NB4 (cell line): ENCODE data around the gene MAG.
"Not testable (repeated sequence)": the region's sequence is repeated elsewhere in the genome, so short reads cannot be mapped to it uniquely, and the experiment has no call there.

ENCODE experiments used
- DNase-seq: peaks from one replicate; pipeline ENCODE4 v3.0.0; 2010; ENCODE audit warnings: low read depth
- H3K4me3 ChIP-seq: one replicate; pipeline ENCODE4 v1.5.1; 2011; ENCODE audit warnings: mild to moderate bottlenecking, low read depth, low read length, moderate library complexity
- CTCF ChIP-seq: IDR thresholded peaks from one replicate; pipeline ENCODE4 v1.5.1; 2012; ENCODE audit warnings: low read depth, low read length
- MAX ChIP-seq: IDR thresholded peaks from 2 replicates; pipeline ENCODE4 v1.6.1; 2011; ENCODE audit warnings: low read depth, low read length
- MYC ChIP-seq: IDR thresholded peaks from 2 replicates; pipeline ENCODE4 v1.6.1; 2011; ENCODE audit warnings: low read depth, low read length
- POLR2A ChIP-seq: IDR thresholded peaks from 2 replicates; pipeline ENCODE4 v1.6.1; 2011; ENCODE audit warnings: mild to moderate bottlenecking; ENCODE audit not compliant: insufficient read length; ENCODE audit errors: extremely low read depth

MAG gene

DNA sequence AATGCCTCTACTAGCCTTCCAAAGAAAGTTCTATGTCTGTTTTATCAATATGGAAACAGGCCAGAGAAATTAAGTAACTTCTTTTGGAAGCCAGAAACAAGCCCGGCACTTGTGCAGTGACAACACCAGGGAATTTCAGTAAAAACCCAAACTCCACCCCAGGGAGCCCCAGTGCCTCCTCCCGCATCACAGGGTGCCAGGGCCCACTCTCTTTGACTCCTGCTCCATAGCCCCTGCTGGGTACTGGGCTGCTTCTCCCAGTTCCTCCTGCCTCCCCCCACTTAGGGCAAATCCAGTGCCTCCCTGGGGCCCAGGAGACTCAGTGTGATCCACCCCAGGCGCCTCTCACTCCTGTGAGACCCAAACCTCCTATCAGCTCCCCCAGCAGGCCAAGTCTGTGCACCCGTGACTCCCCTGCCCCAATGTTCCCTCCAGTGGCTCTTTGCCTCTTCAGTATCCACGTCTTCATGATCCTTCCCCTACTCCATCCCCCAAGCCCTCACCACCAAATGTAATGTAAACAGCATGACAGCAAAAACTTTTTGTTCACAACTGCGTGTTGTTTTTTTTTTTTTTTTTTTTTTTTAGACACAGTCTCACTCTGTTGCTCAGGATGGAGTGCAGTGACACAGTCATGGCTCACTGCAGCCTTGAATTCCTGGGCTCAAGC, 64.0 kb downstream of the MAG start:
- no peak overlapping the region for H3K4me3 ChIP-seq
- no peak for TF ChIP-seq POLR2A
- TF ChIP-seq MYC = no peak
- no peak for TF ChIP-seq CTCF
- no peak for TF ChIP-seq MAX
- DNase-seq = no peak

DNA sequence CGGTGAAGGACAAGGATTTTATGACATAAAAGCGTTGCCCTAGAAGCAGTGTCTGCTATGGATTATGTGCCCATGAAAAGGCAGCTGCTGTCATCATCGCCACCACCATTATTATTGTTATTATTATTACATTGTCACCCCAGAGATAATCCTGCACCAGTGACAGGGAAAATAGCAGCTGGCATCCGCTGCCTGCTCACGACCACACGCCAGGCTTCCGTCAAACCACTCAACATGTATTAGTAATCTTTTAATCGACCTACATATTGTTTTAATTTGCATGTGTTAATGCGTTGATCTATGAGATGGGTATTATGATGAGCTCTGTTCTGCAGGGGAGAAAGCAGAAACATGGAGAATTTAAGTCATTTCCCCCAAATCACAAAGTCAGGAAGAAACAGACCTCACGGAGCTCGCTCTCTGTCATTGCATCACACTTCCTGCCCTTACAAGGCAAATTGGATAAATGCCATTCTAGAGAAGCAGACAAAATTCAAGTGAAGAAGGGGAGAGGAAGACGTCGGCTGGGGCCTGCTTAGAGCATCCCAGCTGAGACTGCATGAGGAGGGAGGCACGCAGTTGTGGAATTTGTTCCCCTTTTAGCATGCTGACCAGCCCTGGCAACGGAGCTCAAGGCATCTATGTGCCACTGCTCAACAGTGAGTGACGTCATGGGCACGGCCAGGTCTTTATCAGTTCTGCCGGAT, 66.1 kb downstream of the MAG start, which contains the start of gene FFAR3:
TSS of gene FFAR3 (plus strand) at position 594 of the 707 bp plus-strand sequence. CDS start 431 bp downstream, outside the sequence.
- TF ChIP-seq POLR2A (no peak), CTCF (no peak), MAX (no peak), MYC (no peak)
- no peak within 1 kb of the TSS for H3K4me3 ChIP-seq
- peak; percentile 54 for DNase-seq

DNA sequence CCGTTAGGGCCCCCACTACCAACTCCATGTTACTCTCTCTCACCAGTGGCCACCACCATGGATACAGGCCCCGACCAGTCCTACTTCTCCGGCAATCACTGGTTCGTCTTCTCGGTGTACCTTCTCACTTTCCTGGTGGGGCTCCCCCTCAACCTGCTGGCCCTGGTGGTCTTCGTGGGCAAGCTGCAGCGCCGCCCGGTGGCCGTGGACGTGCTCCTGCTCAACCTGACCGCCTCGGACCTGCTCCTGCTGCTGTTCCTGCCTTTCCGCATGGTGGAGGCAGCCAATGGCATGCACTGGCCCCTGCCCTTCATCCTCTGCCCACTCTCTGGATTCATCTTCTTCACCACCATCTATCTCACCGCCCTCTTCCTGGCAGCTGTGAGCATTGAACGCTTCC, 66.9 kb downstream of the MAG start:
- DNase-seq, H3K4me3 ChIP-seq: not testable (repeated sequence)

DNA sequence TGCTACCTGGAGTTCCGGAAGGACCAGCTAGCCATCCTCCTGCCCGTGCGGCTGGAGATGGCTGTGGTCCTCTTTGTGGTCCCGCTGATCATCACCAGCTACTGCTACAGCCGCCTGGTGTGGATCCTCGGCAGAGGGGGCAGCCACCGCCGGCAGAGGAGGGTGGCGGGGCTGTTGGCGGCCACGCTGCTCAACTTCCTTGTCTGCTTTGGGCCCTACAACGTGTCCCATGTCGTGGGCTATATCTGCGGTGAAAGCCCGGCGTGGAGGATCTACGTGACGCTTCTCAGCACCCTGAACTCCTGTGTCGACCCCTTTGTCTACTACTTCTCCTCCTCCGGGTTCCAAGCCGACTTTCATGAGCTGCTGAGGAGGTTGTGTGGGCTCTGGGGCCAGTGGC, 67.4 kb downstream of the MAG start:
- DNase-seq, H3K4me3 ChIP-seq: not testable (repeated sequence)

DNA sequence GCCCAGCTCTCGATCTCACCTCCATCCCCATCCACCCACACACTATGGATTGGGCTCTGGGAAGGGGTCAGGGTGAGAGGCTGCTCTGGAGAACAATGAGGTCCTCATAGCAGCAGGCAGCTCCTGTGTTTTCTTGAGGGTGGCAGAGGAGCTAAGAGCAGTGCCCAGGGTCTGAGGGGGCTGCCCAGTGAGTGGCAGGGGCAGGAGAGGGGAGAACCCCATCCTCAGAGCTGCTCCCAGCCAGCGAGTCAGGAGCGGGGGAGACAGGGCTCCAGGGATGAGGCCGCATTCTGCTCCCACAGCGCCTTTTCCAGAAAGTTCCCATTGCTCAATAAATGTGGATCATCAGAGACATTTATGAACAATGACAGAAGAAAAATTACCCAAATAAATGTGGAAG, 68.1 kb downstream of the MAG start:
- H3K4me3 ChIP-seq, DNase-seq: not testable (repeated sequence)

GRCh38 chr19:35360880-35361420, 69.0 kb downstream of the MAG start:
- no peak for DNase-seq
- no peak overlapping the region for H3K4me3 ChIP-seq
- TF ChIP-seq MAX (no peak), CTCF (no peak), POLR2A (no peak), MYC (no peak)

GRCh38 chr19:35362261-35363000, 70.5 kb downstream of the MAG start:
- H3K4me3 ChIP-seq = no peak overlapping the region
- TF ChIP-seq MYC (no peak), CTCF (no peak), POLR2A (no peak), MAX (no peak)

More at GRCh38 chr19:35362261-35363000, 70.5 kb downstream of the MAG start:
- no peak for DNase-seq
